ENCODE results near the gene ALOX15.
"Not testable (repeated sequence)": the region's sequence is repeated elsewhere in the genome, so short reads cannot be mapped to it uniquely, and the experiment has no call there.

The ALOX15 gene

GRCh38 chr17:4672751-4673150, 31.3 kb upstream of the ALOX15 start:
- H3K27me3 ChIP-seq (ENCODE audit: control insufficient read depth, insufficient read depth, low read length), result no peaks in the 10 kb centered on the region
- H3K4me1 ChIP-seq (ENCODE audit: control insufficient read depth, insufficient read depth, low read length), result no peaks in the 10 kb centered on the region
- no peak overlapping the region for H3K9ac ChIP-seq (ENCODE audit: low read depth, low read length)
- H3K4me3 ChIP-seq (ENCODE audit: low read depth, low read length), result no peak overlapping the region
- H3K36me3 ChIP-seq (ENCODE audit: control insufficient read depth, insufficient read depth, low read length), result peaks cover 61% of the 10 kb centered on the region
- no peaks in the 10 kb centered on the region for H3K9me3 ChIP-seq (ENCODE audit: control insufficient read depth, insufficient read depth, low read length)

DNA sequence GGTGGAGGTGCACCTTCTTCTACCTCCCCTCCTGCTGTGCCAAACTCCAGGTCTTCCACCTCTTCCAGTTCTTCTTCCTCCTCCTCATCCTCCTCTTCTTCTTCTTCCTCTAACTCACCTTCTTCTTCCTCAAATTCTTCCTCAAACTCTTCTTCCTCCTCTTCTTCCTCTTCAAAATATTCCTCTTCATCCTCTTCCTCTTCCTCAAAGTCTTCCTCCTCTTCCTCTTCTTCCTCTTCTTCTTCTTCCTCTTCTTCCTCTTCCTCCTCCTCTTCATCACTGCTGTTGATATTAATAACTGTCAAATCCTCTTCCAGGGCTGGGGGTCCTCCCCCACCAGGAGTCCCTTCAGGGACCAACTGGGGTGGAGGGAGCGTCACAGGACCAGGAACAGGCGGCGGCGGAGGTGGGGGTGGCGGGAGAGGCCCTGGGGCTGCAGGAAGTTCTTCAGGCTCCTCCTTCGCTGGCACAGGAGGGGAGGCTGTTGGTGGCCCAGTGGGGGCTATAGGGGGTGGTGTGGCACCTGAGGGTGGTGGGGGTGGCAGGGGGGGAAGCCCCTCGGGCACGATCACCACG, 30.7 kb upstream of the ALOX15 start:
- Histone ChIP-seq H3K9ac (ENCODE audit: low read depth, low read length) (no peak overlapping the region), H3K4me1 (ENCODE audit: control insufficient read depth, insufficient read depth, low read length) (no peaks in the 10 kb centered on the region), H3K27me3 (ENCODE audit: control insufficient read depth, insufficient read depth, low read length) (no peaks in the 10 kb centered on the region), H3K4me3 (ENCODE audit: low read depth, low read length) (no peak overlapping the region), H3K9me3 (ENCODE audit: control insufficient read depth, insufficient read depth, low read length) (no peaks in the 10 kb centered on the region), H3K36me3 (ENCODE audit: control insufficient read depth, insufficient read depth, low read length) (peaks cover 61% of the 10 kb centered on the region)

DNA sequence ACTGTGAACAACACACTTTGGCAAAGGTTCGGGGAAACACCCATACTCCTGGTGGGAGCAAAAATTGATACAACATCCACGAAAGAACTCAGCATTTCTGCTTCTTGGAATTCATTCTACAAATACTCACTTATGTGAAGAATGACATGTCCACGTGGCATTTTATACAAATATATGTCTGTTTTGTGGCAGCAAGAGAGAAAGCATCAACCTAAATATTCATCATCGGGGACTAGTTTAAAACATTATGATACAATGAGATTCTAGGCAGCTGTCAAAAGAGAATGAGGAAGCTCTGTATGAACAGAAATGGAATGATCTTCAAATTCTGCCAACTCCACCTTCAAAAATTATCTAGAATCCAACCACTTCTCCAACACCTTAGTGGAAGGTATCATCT, 25.7 kb upstream of the ALOX15 start:
- Histone ChIP-seq H3K9ac (ENCODE audit: low read depth, low read length) (no peak overlapping the region), H3K36me3 (ENCODE audit: control insufficient read depth, insufficient read depth, low read length) (peaks cover 16% of the 10 kb centered on the region), H3K4me1 (ENCODE audit: control insufficient read depth, insufficient read depth, low read length) (no peaks in the 10 kb centered on the region), H3K4me3 (ENCODE audit: low read depth, low read length) (no peak overlapping the region), H3K27me3 (ENCODE audit: control insufficient read depth, insufficient read depth, low read length) (no peaks in the 10 kb centered on the region), H3K9me3 (ENCODE audit: control insufficient read depth, insufficient read depth, low read length) (no peaks in the 10 kb centered on the region)

GRCh38 chr17:4666296-4666695, 24.8 kb upstream of the ALOX15 start:
- no peak overlapping the region for H3K9ac ChIP-seq (ENCODE audit: low read depth, low read length)
- no peaks in the 10 kb centered on the region for H3K9me3 ChIP-seq (ENCODE audit: control insufficient read depth, insufficient read depth, low read length)
- H3K4me1 ChIP-seq (ENCODE audit: control insufficient read depth, insufficient read depth, low read length), result no peaks in the 10 kb centered on the region
- no peaks in the 10 kb centered on the region for H3K27me3 ChIP-seq (ENCODE audit: control insufficient read depth, insufficient read depth, low read length)
- peaks cover 8% of the 10 kb centered on the region for H3K36me3 ChIP-seq (ENCODE audit: control insufficient read depth, insufficient read depth, low read length)
- H3K4me3 ChIP-seq (ENCODE audit: low read depth, low read length), result no peak overlapping the region

- Histone ChIP-seq H3K9me3 (ENCODE audit: control insufficient read depth, insufficient read depth, low read length) (no peaks in the 10 kb centered on the region), H3K36me3 (ENCODE audit: control insufficient read depth, insufficient read depth, low read length) (no peaks in the 10 kb centered on the region), H3K4me1 (ENCODE audit: control insufficient read depth, insufficient read depth, low read length) (no peaks in the 10 kb centered on the region), H3K27me3 (ENCODE audit: control insufficient read depth, insufficient read depth, low read length) (no peaks in the 10 kb centered on the region), H3K4me3 (ENCODE audit: low read depth, low read length) (no peak overlapping the region), H3K9ac (ENCODE audit: low read depth, low read length) (no peak overlapping the region)
Measured at GRCh38 chr17:4665027-4665426, 23.5 kb upstream of the ALOX15 start.

DNA sequence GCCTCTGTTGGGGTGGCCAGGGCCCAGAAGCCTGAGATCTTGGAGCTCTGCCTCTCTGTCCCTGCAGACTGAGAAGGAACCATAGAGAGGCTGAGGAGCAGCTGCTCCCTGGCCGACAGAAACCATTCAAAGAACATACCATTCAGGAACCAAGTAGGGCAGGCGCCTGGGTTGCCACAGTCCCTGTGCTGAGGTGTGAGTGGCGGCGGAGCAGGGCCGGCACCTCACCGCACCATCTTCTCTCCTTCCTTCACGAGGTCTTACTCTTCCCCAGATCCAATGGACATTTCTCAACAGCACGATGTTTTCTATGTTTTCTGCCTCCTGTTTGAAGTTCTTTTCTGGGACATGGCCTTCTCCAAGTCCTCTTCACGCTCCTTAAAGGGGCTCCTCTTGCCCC, 22.8 kb upstream of the ALOX15 start:
- no peaks in the 10 kb centered on the region for H3K27me3 ChIP-seq (ENCODE audit: control insufficient read depth, insufficient read depth, low read length)
- no peaks in the 10 kb centered on the region for H3K36me3 ChIP-seq (ENCODE audit: control insufficient read depth, insufficient read depth, low read length)
- no peak overlapping the region for H3K4me3 ChIP-seq (ENCODE audit: low read depth, low read length)
- no peaks in the 10 kb centered on the region for H3K9me3 ChIP-seq (ENCODE audit: control insufficient read depth, insufficient read depth, low read length)
- no peaks in the 10 kb centered on the region for H3K4me1 ChIP-seq (ENCODE audit: control insufficient read depth, insufficient read depth, low read length)
- no peak overlapping the region for H3K9ac ChIP-seq (ENCODE audit: low read depth, low read length)

DNA sequence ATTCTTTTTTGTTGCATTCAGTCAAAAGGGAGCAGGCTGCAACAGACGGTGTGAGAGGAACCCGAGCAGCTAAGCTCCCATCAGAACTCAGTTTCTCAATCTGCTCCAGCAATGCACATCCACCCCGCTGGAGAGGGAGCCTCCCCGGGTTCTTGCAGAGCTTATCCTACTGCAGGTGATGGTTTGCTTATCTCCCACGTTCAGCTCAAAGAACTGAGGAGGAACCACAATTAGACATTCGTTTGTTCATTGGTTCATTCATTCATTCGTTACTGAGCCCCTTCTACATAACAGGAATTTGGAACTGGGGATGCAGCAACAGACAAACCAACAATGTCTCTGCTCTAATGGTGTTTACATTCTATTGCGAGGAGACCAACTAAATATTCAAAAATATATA, 22.2 kb upstream of the ALOX15 start:
- Histone ChIP-seq H3K4me1 (ENCODE audit: control insufficient read depth, insufficient read depth, low read length) (no peaks in the 10 kb centered on the region), H3K9ac (ENCODE audit: low read depth, low read length) (no peak overlapping the region), H3K9me3 (ENCODE audit: control insufficient read depth, insufficient read depth, low read length) (no peaks in the 10 kb centered on the region)

DNA sequence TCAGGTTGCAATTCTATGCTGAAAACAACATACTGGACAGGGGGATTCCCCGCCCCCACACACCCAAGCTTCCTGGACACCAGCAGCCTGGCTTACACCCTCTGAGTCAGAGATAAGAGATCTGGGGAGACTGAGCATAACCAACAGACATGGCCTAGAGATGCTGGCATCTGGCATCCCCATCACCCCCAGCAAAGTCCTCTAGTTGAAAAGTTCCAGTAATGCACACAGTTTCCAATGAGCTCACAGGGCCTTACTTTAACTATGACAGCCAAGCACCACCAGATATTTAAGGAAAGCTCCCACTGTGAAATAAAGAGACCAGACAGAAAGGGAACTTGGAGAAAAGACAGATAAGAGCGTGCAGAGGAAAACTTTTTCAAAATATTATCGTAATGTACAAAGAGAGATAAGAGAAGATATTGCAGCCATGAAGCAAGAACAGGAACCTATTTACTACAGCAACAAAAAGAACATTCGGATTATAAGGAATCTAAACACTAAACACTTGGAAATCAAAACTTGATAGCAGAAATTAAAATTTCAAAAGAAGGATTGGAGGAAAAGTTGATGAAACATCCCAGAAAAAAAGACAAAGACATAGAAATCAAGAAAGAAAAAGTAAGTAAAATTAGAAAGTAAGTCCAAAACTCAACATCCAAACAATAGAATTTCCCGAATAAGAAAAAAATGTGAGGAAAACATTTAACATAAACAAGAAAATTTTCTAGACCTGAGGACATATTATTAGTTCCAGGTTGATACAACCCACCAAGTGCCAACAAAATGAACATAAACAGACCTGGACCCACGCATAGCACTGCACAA, 17.2 kb upstream of the ALOX15 start:
- Histone ChIP-seq H3K4me1 (ENCODE audit: control insufficient read depth, insufficient read depth, low read length) (no peaks in the 10 kb centered on the region), H3K27me3 (ENCODE audit: control insufficient read depth, insufficient read depth, low read length) (no peaks in the 10 kb centered on the region), H3K9me3 (ENCODE audit: control insufficient read depth, insufficient read depth, low read length) (no peaks in the 10 kb centered on the region), H3K36me3 (ENCODE audit: control insufficient read depth, insufficient read depth, low read length) (no peaks in the 10 kb centered on the region), H3K9ac (ENCODE audit: low read depth, low read length) (no peak overlapping the region), H3K4me3 (ENCODE audit: low read depth, low read length) (no peak overlapping the region)

More for the DNA sequence above, 22.2 kb upstream of the ALOX15 start:
- H3K36me3 ChIP-seq (ENCODE audit: control insufficient read depth, insufficient read depth, low read length), result no peaks in the 10 kb centered on the region
- H3K27me3 ChIP-seq (ENCODE audit: control insufficient read depth, insufficient read depth, low read length), result no peaks in the 10 kb centered on the region
- H3K4me3 ChIP-seq (ENCODE audit: low read depth, low read length), result no peak overlapping the region

DNA sequence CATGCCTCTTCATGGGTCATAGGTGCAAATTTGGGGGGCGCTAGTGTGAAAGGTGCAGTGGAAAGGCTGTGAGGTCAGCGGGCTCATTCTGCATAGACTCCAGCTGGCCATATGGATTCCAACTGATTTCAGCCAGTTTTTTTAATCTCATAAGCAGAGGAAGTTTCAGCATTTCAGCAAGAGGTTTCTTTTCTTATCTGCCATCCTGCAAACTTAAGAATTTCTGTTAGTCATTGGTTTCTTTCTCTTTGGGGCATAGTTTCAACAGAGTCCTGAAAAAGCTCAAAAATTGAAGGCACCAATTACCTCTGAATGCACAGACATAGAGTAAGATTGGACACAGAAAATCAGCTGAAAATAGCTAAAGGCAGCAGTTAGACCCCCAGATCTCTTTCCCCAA, 16.2 kb upstream of the ALOX15 start:
- H3K9ac ChIP-seq (ENCODE audit: low read depth, low read length), result no peak overlapping the region
- no peaks in the 10 kb centered on the region for H3K4me1 ChIP-seq (ENCODE audit: control insufficient read depth, insufficient read depth, low read length)
- no peaks in the 10 kb centered on the region for H3K27me3 ChIP-seq (ENCODE audit: control insufficient read depth, insufficient read depth, low read length)
- no peaks in the 10 kb centered on the region for H3K9me3 ChIP-seq (ENCODE audit: control insufficient read depth, insufficient read depth, low read length)
- H3K36me3 ChIP-seq (ENCODE audit: control insufficient read depth, insufficient read depth, low read length), result no peaks in the 10 kb centered on the region
- no peak overlapping the region for H3K4me3 ChIP-seq (ENCODE audit: low read depth, low read length)

GRCh38 chr17:4655933-4656332, 14.5 kb upstream of the ALOX15 start:
- not testable (repeated sequence) for H3K27me3 ChIP-seq (ENCODE audit: control insufficient read depth, insufficient read depth, low read length); H3K9ac ChIP-seq (ENCODE audit: low read depth, low read length); H3K36me3 ChIP-seq (ENCODE audit: control insufficient read depth, insufficient read depth, low read length); H3K9me3 ChIP-seq (ENCODE audit: control insufficient read depth, insufficient read depth, low read length); H3K4me1 ChIP-seq (ENCODE audit: control insufficient read depth, insufficient read depth, low read length); H3K4me3 ChIP-seq (ENCODE audit: low read depth, low read length)

DNA sequence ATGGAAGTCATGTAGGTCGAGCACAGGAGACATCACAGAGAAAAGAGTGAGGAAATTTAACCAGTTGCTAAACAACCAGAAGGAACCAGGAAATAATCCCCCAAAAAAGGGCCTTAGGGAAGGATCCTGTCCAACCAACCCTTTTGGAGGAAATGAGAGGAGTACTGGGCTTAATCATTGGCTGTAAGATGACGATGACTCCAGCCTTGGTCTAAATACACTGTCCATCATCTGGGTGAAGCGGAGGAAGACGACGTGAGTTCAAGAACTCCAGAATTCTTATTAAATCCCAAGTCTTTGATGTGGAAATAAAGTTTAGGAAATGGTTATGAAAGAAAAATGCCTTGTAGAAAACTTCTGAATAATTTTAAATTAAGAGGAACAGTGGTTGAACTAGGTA, 11.5 kb upstream of the ALOX15 start:
- H3K4me3 ChIP-seq (ENCODE audit: low read depth, low read length), result no peak overlapping the region
- H3K27me3 ChIP-seq (ENCODE audit: control insufficient read depth, insufficient read depth, low read length), result no peaks in the 10 kb centered on the region
- no peaks in the 10 kb centered on the region for H3K36me3 ChIP-seq (ENCODE audit: control insufficient read depth, insufficient read depth, low read length)
- H3K4me1 ChIP-seq (ENCODE audit: control insufficient read depth, insufficient read depth, low read length), result no peaks in the 10 kb centered on the region
- H3K9me3 ChIP-seq (ENCODE audit: control insufficient read depth, insufficient read depth, low read length), result no peaks in the 10 kb centered on the region
- no peak overlapping the region for H3K9ac ChIP-seq (ENCODE audit: low read depth, low read length)

GRCh38 chr17:4648741-4649140, 7.3 kb upstream of the ALOX15 start:
- H3K9me3 ChIP-seq (ENCODE audit: control insufficient read depth, insufficient read depth, low read length), result no peaks in the 10 kb centered on the region
- H3K4me1 ChIP-seq (ENCODE audit: control insufficient read depth, insufficient read depth, low read length), result peaks cover 3% of the 10 kb centered on the region
- H3K9ac ChIP-seq (ENCODE audit: low read depth, low read length), result no peak overlapping the region
- no peaks in the 10 kb centered on the region for H3K36me3 ChIP-seq (ENCODE audit: control insufficient read depth, insufficient read depth, low read length)
- no peak overlapping the region for H3K4me3 ChIP-seq (ENCODE audit: low read depth, low read length)
- peaks cover 6% of the 10 kb centered on the region for H3K27me3 ChIP-seq (ENCODE audit: control insufficient read depth, insufficient read depth, low read length)

Measured in iPS-15b (cell line).